HG02970 (cell line): ENCODE results near the gene TLE2.
"Not testable (repeated sequence)": the region's sequence is repeated elsewhere in the genome, so short reads cannot be mapped to it uniquely, and the experiment has no call there.

Source experiments
- ATAC-seq: cut with Tn5 transposase; IDR thresholded peaks from one replicate; pipeline ENCODE4 v1.9.1; 2021; ENCODE audit warnings: mild to moderate bottlenecking, moderate library complexity, moderate number of reproducible peaks; ENCODE audit not compliant: unreplicated experiment, low FRiP score

Gene TLE2

DNA sequence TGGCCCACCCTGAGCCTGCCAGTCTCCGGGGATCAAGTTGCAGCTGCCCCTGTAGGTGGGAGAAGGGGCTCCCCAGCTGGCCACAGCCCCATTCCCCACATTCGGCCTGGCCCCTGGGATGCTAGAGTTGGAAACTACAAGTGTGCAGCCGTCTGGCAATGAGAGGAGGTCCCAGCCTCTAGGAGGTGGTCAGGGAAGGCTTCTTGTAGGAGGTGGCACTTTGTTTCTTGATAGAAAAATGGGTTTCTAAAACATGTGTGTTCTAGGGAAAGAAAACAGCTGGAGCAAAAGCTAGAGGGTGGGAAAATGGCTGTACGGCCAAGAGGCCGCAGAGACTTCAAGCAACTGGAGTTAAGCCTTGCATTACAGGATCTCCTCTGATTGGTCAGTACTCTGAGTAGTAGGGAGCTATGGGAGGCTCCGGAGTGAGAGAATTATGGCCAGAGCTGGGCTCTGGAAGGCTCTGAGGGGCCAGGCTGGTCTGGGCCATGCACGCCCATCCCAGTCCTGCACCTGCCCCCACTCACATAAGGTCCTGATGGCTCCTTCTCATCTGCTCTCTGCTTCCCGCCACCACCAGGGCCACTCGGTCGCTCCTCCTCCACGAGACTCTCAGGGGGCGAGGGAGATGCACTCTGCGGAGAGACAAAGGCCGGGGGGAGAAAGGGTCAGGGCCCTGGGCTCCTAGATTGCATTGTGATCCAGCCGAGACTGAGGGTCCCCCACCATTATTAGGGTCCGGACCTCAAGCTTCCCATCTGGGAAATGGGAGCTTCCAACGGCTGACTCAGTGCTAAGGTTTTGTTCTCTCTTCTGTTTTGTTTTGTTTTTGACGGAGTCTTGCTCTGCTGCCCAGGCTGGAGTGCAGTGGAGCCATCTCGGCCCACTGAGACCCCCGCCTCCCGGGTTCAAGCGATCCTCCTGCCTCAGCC, 13.7 kb downstream of the TLE2 start:
- no peak for ATAC-seq

DNA sequence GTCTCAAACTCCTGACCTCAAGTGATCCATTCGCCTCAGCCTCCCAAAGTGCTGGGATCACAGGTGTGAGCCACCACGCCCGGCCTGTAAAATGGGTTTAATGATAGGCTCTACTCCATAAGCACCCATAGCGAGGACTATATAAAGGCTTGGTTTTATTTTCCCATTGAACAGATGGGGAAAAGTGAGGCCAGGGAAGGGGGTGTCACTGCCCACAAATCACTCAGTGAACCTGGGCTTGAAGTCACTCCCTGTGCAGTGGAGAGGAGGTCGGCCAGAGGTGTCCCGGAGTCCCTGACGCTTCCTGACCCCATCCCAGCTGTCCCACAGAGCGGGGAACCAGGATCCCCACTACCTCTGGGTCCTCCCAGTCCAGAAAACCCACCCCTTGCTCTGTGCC, 14.9 kb downstream of the TLE2 start:
- ATAC-seq, result no peak

DNA sequence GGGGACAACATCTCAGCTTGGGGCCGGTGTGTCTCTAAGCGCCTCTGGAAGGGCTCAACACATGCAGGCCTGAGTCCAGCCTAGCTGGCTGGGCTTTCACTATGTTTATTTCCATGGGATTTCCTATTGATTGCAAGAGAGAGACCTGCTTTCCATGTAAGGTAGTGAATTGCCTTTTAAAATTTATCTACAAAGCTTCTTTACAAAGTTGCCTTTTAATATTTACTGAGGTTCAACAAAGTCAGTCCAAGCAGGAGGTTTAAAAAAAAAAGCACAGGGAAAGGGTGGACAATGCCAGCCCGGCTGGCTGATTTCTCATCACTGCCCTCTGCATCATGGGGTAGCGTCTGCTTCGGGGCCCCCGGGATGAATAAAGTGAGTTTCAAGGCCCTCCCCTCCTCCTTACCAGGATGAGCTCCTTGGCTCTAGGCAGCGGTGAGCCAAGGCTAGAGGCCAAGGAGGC, 15.8 kb downstream of the TLE2 start:
- ATAC-seq, result no peak

DNA sequence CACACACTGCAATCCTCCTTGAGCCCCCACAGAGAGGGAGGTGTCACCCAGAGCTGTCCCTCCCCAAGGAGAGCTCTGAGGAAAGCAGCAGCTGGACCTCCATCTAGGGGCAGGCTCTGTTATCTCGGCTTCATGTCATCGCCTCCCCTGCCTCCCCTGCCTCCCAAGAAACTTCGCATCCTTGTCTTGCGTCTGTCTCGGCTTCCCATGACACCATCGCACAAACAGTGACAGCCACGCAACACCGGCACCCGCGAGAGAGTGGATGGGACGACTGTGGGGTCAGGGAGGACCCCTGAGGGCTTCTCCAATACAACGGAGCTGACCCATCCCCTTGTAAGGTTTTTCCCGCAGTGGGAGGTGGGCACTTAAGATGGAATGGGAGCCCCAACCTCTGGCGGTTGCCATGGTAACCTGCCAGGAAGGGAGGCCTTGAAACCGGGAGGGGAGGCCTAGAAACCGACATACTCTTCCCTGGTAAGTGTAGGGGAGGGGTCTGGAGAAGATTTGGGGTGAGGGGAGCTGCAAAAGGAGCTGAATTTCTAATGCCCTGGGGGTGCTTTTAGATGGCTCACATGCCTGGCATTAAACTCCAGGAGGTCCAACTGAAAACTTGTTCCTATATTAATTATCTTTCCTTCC, 16.3 kb downstream of the TLE2 start:
- ATAC-seq, result no peak

DNA sequence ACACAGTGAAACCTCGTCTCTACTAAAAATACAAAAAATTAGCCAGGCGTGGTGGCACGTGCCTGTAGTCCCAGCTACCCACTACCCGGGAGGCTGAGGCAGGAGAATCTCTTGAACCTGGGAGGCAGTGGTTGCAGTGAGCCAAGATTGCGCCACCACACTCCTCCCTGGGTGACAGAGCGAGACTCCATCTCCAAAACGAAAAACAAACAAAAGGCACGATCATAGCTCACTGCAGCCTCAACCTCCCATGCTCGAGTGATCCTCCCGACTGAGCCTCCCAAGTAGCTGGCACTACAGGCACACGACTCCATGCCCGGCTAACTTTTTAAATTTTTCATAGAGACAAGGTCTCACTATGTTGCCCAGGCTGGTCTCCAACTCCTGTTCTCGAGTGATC, 17.0 kb downstream of the TLE2 start:
- ATAC-seq, result not testable (repeated sequence)

DNA sequence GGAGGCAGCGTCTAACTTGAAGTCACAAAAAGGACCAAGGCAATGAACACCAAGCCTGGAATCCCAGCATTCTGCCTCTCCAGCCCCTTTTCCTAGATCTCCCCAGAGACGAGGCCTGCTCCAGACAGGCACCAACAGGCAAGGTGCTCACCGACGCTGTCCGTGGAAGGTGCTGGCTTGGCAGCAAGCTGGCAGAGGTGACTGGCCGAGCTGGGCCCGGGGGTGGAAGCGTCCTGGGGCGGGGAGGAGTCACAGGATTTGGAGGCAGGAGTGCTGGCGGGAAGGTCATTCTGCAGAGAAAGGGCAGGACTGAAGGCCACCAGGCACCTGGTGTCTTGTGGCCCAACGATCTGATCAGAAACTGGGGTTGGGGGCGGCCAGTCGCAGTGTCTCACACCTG, 18.2 kb downstream of the TLE2 start:
- ATAC-seq, result no peak

DNA sequence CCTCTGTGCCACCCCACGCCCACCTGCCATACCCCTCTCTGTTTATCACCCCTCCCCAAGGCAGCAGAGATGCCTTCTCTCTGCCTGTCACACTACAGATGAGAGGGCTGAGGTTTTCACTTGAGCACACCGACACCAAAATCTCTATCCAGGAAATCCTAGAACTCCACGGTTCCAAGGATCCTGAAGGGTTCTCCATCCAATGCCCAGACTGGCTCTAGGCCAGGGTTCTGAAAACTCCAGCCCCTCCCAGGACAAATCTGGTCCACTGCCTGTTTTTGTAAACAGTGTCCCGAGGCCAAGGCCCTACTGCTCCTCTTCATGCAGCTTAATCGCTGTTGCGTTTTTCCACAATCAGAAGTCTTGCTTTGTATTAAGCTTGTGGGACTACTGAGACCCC, 20.1 kb downstream of the TLE2 start:
- ATAC-seq, result no peak

DNA sequence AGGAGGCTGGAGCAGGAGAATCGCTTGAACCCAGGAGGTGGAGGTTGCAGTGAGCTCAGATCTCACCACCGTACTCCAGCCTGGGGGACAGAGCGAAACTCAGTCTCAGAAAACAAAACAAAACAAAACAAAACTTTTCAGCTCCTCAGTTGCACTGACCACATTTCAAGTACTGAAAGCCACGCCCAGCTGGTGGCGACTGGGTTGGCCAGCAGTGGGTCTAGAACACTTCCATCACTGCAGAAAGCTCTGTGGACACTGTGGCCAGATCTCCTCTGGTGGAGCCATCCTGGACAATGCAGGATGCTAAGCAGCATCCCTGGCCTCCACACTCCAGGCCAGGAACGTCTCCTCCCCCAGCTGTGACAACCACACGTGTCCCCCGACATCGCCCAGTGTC, 21.1 kb downstream of the TLE2 start:
- ATAC-seq, result no peak

DNA sequence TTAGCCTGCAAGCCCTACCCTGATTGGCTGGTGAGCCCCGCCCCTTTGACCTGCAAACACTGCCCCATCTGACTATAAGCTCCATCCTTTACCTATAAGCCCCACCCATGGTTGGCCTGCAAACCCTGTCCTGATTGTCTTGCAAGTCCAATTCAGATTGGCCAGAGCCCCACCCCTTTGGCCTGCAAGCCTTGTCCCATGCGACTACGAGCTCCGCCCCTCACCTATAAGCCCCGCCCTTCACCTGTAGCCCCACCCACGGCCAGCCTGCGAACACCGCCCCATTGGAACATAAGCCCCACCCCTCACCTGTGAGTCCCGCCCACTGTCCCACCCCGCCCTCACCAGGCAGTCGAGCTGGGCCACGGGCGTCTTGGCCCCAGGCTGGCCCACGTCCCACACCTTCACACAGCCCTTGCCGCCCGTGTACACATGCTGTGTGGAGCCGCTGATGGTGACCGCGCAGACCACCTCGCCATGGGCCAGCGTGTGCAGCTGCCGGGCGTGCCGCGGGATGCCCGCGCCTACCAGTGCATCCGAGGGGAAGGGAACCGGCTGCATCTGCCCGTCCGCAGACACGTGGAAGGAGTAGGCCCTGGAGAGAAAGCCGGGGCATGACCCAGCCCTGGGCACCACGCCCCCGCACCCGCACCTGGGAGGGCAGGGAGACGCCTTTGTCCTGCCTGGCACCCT, 22.9 kb downstream of the TLE2 start:
- ATAC-seq, result no peak

DNA sequence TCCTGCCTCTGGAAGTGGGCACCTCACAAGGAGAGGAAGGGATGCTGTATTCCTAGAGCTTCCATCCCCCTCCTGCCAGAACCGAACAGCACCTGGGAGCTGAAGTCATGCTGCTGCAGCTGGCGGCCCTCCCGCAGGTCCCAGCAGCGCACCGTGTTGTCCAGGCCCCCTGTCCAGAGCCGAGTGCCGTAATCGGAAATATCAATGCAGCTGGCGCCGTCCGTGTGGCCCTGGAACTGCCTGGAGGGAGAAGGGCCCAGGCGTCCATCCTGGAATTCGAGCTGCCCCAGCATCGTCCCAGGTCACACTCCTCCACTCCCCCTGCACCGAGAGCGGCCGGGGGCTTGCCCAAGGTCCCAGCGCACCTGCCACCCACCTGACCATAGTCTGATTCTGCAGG, 23.7 kb downstream of the TLE2 start:
- no peak for ATAC-seq

DNA sequence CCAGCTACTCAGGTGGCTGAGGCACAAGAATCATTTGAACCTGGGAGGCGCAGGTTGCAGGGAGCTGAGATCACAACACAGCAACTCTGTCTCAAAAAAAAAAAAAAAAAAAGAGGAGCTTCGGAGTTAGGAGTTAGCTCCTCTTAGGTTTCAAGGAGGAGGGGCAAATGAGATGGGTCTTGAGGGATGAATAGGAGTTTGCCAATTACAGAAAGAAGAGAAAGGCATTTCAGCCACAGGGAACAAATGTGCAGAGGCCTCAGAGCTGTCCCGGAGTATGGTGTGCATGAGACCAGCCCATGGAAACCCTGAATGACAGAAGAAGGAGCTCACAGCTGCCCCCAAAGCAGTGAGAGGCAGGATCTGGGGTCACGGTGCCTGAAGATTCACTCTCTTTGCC, 24.6 kb downstream of the TLE2 start:
- ATAC-seq, result no peak

DNA sequence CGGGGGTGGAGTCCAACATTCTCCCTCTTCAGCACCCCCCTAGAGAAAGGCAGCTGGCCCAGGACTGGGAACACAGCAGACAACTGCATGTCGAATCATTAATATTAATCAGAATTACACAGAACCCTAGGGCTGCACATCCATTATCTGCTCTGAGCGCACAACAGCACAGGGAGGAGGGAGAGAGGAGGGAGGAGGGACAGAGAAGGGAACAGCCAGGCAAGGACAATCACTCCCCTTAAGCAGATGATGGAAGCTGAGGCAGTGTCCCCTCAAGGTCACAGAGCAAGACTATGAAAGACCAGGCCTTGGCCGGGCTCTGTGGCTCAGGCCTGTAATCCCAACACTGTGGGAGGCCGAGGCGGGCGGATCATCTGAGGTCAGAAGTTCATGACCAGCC, 26.0 kb downstream of the TLE2 start:
- ATAC-seq, result no peak

DNA sequence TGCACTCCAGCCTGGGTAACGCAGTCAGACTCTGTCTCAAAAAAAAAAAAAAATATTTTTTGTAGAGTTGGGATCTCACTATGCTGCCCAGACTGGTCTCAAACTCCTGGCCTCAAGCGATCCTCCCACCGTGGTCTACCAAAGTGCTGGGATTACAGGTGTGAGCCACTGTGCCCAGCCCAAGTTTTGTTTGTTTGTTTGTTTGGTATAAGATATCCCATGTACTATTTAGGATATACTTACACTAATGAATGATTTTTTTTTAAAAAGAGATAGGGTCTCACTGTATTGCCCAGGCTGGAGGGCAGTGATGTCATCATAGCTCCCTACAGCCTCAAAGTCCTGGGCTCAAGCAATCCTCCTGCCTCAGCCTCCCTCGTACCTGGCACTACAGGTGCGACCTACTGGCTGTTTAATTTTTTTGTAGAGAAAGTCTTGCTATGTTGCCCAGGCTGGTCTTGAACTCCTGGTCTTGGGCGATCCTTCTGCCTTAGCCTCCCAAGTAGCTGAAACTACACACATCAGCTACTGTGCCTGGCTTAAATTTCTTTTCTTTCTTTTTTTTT, 27.8 kb downstream of the TLE2 start:
- no peak for ATAC-seq

DNA sequence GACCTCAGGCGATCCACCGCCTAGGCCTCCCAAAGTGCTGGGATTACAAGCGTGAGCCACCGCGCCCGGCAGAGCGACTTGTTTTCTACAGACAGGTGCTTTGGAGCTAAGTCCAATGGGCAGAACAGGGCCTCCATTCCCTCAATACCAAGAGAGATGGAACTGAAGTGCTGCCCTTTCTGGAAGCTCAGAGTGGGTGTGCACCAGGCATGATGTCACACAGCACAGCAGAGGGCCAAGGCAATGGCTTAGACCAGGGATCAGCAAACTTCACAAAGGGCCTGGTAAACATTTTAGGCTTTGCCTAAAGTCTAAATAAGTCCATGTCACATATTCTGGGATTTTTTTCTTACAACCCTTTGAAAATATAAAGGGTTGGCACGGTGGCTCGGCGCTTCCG, 30.4 kb downstream of the TLE2 start:
- ATAC-seq, result no peak

DNA sequence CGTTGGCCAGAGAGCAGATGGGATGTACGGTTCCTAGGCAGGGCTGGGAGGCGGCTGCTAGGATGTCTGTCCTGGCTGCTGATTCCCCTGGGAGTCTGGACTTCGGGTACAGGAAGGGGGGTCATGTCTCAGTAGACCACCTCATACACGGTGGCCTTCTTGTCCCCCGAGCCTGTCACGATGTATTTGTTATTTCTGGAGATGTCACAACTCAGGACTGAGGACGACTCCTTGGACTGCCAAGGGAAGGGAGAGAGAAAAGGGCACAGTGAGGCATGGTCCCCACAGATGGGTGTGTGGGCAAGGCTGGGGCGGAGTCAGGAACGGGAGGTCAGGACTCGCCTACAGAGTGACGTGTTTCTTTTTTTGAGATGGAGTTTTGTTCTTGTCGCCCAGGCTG, 31.4 kb downstream of the TLE2 start:
- ATAC-seq, result no peak

DNA sequence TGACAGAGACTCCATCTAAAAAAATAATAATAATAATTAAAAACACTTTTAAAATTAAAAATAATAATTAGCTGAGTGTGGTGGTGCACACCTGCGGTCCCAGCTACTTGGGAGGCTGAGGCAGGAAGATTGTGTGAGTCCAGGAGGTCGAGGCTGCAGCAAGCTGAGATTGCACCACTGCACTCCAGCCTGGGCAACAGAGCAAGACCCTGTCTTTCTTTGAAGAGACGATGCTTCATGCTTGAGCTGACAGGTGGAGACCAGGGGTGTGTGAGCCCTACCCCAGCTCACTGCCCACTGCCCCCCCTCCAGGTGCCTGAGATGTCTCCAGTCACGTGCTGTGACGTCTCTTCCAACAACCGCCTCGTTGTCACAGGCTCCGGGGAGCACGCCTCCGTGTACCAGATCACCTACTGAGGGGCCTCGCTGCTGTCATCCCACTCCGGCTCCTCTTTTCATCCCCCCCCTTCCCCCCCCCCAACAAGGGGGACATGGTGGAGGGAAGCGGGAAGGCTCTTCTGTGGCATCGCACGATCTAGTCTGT, 34.4 kb downstream of the TLE2 start:
- no peak for ATAC-seq

DNA sequence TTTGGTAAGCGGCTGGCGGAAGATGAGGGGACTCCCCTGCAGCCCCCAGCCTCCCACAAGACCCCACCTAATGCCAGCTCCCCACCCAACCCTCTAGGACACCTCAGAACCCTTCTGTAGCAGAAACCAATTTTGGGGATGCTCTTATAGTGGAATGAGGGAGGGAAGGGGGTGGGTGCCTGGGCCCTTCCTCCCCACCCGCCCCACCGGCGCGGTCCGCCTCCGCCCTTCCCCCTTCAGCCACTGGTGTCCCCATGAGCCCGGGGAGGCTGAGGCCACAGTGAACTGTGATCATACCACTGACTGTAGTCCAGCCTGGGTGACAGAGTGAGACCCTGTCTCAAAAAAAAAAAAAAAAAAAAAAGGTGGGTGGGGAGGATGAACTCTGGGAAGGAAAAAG, 35.5 kb downstream of the TLE2 start:
- no peak for ATAC-seq

DNA sequence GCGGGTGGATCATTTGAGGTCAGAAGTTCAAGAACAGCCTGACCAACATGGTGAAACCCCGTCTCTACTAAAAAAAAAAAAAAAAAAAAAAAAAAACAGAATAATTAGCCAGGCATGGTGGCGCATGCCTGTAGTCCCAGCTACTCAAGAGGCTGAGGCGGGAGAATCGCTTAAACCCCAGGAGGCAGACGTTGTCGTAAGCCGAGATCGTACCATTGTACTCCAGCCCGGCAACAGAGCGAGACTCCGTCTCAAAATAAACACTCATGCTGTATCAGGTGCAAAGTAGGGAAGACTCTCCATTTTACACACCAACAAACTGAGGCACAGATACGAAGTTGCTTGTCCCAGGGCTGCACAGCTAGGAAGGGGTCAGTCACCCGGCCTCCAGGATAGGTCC, 36.1 kb downstream of the TLE2 start:
- ATAC-seq, result no peak

DNA sequence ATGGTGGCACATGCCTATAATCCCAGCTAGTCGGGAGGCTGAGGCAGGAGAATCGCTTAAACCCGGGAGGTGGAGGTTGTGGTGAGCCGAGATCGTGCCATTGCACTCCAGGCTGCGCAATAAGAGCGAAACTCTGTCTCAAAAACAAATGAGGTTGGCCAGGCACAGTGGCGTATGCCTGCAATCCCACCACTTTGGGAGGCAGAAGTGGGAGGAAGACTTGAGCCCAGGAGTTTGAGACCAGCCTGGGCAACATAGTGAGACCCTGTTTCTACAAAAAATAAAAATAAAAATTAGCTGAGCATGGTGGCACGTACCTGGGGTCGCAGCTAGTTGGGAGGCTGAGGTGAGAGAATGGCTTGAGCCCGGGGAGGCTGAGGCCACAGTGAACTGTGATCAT, 36.7 kb downstream of the TLE2 start:
- not testable (repeated sequence) for ATAC-seq

DNA sequence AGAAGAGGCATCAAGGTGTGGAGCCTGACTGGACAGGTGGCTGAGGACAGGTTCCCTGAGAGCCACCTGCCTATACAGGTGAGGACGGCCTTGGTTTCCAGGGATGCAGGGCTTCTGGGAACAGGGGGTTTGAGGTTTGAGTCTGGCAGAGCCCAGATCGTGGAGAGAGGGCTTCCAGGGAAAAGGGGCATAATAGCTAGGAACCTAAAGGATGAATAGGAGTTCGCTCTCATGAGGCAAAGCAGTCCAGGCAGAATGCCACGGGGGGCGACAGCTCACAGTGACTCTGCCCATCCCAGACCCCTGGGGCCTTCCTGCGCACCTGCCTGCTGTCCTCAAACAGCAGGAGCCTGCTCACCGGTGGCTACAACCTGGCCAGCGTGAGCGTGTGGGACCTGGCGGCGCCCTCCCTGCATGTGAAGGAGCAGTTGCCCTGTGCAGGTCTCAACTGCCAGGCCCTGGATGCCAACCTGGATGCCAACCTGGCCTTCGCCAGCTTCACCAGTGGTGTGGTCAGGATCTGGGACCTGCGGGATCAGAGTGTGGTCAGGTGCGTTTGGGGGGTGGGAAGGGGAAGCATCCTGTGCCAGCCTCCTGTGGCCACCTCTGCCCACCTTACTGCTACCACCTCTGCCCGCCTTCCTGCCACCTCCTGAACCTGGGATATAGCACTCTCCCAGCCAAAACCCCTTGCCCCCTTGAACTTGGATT, 39.7 kb downstream of the TLE2 start:
- no peak for ATAC-seq
